DND-41 (cell line): ENCODE data around the gene PTCHD1.

Experiments used
- EZH2 ChIP-seq: IDR thresholded peaks from 3 replicates; pipeline ENCODE4 v1.6.1; 2012; ENCODE audit warnings: borderline replicate concordance, low read depth, mild to moderate bottlenecking, moderate library complexity, low read length, inconsistent platforms; ENCODE audit not compliant: severe bottlenecking
- TF ChIP-seq, protein P1 (sequence below): IDR thresholded peaks from 2 replicates; pipeline ENCODE4 v1.5.1; 2012; ENCODE audit warnings: borderline replicate concordance, low read length, moderate library complexity, mild to moderate bottlenecking; ENCODE audit not compliant: poor library complexity, severe bottlenecking; ENCODE audit errors: extremely low read depth

DNA sequence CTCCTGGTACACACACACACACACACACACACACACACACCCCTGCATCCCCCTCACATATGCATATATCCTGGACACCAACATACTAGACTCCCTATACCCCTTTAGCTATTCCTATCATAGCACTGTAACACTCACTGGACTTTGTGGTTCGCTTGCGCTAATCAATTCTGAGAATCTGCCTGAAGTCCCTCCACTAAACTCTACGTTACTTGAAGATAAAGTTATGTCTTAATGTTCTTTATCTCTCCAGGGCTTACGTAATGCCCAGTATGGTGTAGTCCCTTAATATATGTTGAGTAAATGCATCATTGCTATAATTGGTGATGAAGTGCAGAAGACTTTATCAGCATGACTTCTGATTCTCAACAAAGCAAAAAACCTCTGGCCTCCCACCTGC lies 32.3 kb downstream of the PTCHD1 start:
- TF ChIP-seq, protein P1, sequence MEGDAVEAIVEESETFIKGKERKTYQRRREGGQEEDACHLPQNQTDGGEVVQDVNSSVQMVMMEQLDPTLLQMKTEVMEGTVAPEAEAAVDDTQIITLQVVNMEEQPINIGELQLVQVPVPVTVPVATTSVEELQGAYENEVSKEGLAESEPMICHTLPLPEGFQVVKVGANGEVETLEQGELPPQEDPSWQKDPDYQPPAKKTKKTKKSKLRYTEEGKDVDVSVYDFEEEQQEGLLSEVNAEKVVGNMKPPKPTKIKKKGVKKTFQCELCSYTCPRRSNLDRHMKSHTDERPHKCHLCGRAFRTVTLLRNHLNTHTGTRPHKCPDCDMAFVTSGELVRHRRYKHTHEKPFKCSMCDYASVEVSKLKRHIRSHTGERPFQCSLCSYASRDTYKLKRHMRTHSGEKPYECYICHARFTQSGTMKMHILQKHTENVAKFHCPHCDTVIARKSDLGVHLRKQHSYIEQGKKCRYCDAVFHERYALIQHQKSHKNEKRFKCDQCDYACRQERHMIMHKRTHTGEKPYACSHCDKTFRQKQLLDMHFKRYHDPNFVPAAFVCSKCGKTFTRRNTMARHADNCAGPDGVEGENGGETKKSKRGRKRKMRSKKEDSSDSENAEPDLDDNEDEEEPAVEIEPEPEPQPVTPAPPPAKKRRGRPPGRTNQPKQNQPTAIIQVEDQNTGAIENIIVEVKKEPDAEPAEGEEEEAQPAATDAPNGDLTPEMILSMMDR: no peak
- no peak for TF ChIP-seq EZH2
